HG03060 (cell line): Measurements from ENCODE around the gene SEPHS1.
"Not testable (repeated sequence)": the region's sequence is repeated elsewhere in the genome, so short reads cannot be mapped to it uniquely, and the experiment has no call there.

Source experiments
- ATAC-seq: cut with Tn5 transposase; IDR thresholded peaks from one replicate; pipeline ENCODE4 v1.9.1; 2021; ENCODE audit warnings: low read depth, moderate number of reproducible peaks; ENCODE audit not compliant: unreplicated experiment

SEPHS1 gene

GRCh38 chr10:13330980-13331379, 17.1 kb downstream of the SEPHS1 start:
- ATAC-seq = not testable (repeated sequence)

- no peak for ATAC-seq
Observed at GRCh38 chr10:13329565-13329964, 18.5 kb downstream of the SEPHS1 start.

GRCh38 chr10:13328613-13329012, 19.5 kb downstream of the SEPHS1 start:
- no peak for ATAC-seq

GRCh38 chr10:13328126-13328525, 20.0 kb downstream of the SEPHS1 start:
- no peak for ATAC-seq

DNA sequence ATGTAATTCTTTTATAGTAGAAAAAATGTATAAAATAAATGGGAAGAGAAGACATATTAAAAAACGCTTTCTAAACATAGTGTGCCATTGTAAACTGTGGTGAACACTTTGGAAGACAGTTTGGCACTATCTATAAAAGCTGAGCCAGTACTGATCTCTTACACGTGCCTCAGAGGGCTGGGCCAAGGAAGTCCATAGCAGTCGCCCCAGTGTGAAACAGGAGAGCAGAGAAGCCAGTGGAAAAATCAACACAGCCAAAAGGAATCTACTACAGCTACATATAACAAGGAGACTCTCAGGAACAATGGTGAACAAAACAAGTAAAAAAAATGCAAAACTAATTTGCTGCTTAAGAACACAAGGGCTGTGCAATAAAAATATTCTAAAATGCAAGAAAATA, 20.6 kb downstream of the SEPHS1 start:
- no peak for ATAC-seq

- ATAC-seq = no peak
Observed at GRCh38 chr10:13322615-13323148, 25.4 kb downstream of the SEPHS1 start.

GRCh38 chr10:13321576-13321975, 26.5 kb downstream of the SEPHS1 start:
- ATAC-seq = no peak

DNA sequence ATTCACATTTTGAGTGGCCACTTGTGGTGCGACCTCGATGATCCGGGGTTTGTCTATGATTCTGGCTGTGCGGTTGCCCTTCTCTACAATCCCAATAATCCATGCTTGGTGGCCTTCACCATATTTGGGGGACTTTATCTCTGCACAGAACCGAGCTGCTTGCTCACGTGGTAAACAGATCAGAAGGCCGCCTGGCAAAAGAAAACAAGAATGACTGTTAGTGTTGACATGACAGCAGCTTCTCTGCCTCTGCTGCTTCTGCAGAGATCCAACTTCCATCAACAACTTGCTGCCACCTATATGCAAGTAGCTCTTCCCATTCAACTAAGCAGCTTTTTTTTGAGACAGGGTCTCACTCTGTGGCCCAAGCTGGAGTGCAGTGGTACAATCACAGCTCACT, 28.9 kb downstream of the SEPHS1 start:
- no peak for ATAC-seq

GRCh38 chr10:13317474-13317873, 30.6 kb downstream of the SEPHS1 start:
- no peak for ATAC-seq

- no peak for ATAC-seq
Observed at GRCh38 chr10:13316635-13317311, 31.3 kb downstream of the SEPHS1 start.

DNA sequence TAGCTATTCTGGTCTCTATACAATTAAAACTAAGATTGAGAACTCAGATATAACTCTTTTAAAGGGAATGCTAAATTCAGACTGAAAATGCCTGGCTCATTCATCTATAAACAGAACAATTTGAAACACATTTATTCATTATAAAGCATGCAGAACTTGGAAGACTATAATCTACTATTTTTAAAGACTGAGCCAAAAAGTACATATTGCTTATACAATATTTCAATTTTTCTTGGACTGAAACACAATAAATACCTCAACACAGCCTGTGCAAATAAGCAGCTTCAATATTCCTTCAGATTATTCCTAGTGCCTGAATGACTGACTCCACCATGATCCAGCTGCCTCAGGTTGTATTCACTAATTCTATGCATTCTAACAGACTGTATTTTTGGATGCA, 32.7 kb downstream of the SEPHS1 start:
- ATAC-seq = no peak

GRCh38 chr10:13311177-13311575, 36.9 kb downstream of the SEPHS1 start:
- ATAC-seq = no peak

DNA sequence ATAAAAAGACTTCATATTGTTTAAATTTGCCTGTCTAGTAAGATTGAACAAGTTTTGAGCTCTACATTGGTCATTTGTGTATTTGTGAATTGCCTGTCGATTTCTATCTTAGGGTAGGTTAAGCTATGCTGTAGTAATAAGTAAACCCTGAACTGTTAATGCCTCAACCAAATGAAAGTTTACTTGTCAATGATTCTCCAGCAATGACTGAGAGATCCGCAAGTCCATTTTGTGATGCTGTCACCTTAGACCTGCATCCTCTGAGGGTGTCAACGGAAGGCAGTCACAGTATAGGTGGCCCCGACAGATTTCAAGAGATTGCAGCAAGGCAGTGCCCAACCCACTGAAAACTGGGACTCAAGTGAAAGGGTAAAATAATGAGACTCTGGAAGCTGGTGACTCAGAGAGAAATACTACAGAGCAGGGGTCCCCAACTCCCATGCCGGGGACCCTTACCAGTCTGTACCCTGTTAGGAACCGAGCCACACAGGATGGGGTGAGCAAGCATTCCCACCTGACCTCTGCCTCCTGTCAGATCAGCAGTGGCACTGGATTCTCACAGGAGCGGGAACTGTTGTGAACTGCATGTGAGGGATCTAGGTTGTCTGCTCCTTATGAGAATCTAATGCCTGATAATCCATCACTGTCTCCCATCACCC, 37.4 kb downstream of the SEPHS1 start:
- ATAC-seq = no peak

DNA sequence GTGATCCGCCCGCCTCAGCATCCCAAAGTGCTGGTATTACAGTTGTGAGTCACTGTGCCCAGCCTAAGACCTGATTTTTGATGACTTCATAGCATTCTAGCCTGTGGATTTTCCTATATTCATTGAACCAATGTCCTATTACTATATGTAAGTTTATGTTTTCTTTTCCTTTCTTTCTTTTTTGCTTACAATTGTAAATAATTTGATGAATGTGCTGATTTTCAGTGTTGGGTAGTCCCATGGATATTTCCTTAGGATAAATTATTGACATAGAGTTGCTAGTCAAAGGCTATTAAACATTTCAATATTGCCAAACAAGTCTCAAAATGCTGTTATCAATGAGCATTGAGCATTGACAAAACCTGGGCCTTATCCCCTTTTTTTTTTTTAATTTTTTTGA, 38.3 kb downstream of the SEPHS1 start:
- ATAC-seq = no peak

GRCh38 chr10:13308096-13308495, 40.0 kb downstream of the SEPHS1 start:
- ATAC-seq = no peak

- no peak for ATAC-seq
Observed at GRCh38 chr10:13306103-13306502, 42.0 kb downstream of the SEPHS1 start.

DNA sequence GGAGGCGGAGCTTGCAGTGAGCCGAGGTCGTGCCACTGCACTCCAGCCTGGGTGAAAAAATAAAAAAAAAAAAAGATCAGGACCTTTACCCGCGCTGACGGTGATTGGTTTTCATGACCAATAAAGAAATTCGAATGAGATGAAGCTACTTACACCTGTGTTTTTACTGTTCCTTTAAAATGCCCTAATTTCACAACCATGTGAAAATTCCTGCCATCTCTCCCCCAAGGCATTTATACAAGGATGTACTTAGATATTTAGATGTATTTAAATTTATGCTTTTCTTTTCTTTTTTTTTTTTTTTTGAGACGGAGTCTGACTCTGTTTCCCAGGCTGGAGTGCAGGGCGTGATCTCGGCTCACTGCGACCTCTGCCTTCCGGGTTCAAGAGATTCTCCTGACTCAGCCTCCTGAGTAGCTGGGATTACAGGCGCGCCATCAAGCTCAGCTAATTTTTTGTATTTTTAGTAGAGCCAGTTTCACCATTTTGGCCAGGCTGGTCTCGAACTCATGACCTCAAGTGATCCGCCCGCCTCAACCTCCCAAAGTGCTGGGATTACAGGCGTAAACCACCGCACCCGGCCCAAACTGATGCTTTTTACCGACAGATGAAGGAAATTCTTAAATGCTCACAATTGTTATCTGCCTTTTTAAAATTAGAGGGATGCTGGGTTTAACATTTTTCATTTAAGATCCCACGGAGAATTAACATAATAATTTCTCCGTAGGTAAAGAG, 45.1 kb downstream of the SEPHS1 start:
- no peak for ATAC-seq

DNA sequence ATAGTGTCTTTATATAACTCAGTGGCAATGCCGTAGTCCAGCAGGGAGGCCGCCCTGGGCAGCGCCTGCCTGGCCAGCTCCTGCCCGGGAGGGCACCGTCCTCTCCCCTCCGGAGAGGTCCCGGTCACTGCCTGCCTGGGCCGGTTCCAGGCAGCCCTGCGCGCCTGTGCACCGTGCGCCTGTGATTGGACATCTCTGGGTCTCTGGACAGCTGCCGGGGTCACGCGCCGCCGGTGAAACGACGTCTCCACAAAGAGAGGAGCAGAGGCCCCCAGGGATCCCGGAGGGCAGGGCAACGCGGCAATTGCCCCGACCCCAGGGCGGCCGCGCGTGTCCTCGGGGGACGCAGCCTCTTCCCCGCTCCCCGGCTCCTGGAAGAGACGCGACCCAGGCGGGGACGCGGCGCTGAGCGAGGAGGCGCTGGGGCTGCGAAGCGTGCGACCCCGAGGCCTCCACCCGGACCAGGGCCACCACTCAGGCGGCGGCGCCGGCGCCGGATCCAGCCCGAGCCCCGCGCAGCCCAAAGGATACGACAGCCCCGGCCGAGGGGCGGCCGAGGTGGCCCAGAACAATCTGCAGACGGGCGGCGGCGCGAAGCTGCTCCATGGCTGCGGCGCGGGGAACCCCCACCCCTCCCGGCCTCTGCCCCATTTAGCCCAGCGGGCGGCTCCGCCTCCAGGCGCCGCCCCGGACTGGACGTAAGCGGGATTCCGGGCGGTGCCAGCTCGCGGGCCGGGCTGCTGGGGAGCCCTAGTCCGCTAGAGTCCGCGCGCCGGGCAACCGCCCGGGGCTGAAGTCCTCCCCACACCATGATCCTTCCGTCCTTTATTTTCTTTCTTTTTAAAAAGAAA, 48.4 kb downstream of the SEPHS1 start, which contains the start of gene PHYH:
PHYH (minus strand) TSS at position 628 of the 851 bp plus-strand sequence; CDS start at position 606, 22 bp downstream.
- ATAC-seq = no peak

DNA sequence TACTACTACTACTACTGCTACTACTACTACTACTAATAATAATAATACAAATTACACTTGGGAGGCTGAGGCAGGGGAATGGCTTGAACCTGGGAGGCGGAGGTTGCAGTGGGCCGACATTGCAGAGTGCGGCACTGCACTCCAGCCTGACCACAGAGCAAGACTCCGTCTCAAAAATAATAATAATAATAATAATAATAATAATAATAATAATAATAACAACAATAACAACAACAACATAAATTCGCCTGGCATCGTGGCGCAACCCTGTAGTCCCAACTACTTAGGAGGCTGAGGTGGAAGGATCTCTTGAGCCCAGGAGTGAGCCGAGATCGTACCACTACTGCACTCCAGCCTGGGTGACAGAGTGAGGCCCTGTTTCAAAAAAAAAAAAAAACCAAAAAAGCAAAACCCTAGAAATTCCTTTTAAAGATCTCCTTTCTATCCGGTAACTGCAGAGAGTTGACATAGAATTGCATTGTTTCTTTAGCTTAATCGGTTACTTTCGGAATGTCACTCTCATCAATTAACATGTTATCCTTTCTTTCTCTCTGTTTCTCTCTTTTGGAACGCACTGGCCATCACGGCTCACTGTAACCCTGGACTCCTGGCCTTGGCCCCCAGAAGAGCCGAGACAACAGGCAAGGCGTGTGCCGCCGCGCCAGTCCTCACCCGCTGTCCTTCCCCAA, 49.2 kb downstream of the SEPHS1 start:
- ATAC-seq = no peak

- no peak for ATAC-seq
Observed at GRCh38 chr10:13296476-13296875, 51.6 kb downstream of the SEPHS1 start.
